Loucy (cell line): ENCODE results near the gene MRTFB.

ENCODE experiments used
- CTCF ChIP-seq: fragments of 200-600 bp; sonication (generic); conservative IDR thresholded peaks from 2 replicates; pipeline ENCODE4 v1.5.1; 2014; ENCODE audit warnings: mild to moderate bottlenecking, antibody characterized with exemption, low read length
- EZH2phosphoT487 ChIP-seq: fragments of 200-600 bp; IDR thresholded peaks from 2 replicates; pipeline ENCODE4 v1.6.1; 2018; ENCODE audit warnings: antibody characterized with exemption, mild to moderate bottlenecking, moderate library complexity, borderline replicate concordance

DNA sequence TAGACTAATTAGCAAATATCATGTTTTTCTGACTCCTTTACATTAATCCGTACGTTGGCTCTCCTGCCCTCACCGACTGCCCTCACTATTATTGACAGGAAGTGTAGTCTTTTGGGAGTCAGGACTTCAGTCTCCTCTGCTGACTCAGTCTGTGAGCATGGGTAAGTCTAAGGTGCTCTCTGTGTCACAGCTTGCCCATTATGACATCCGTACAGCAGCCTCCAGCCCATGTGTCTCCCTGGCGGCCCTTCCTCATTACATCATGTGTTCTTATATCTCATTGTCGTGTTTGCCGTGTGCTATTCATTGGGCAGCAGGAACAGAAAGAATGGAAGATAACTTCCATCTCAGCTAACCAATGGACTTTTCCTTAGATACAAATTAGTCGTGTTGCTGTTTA is 77.5 kb downstream of the MRTFB start:
- no peak for TF ChIP-seq CTCF
- no peak for TF ChIP-seq EZH2phosphoT487
